AG09319 (cell line): ENCODE data around the gene TNFAIP8L1.
A peak's percentile ranks its signal among the peaks of the same experiment; 100 is the strongest.

ENCODE experiments used
- DNase-seq: peaks from one replicate; pipeline ENCODE4 v3.0.0-alpha.2; 2010; ENCODE audit warnings: low read depth; ENCODE audit errors: extremely low read depth
- CTCF ChIP-seq: IDR thresholded peaks from 2 replicates; pipeline ENCODE4 v1.5.1; 2011; ENCODE audit warnings: low read depth, mild to moderate bottlenecking, inconsistent platforms, low read length, moderate library complexity

Gene TNFAIP8L1

DNA sequence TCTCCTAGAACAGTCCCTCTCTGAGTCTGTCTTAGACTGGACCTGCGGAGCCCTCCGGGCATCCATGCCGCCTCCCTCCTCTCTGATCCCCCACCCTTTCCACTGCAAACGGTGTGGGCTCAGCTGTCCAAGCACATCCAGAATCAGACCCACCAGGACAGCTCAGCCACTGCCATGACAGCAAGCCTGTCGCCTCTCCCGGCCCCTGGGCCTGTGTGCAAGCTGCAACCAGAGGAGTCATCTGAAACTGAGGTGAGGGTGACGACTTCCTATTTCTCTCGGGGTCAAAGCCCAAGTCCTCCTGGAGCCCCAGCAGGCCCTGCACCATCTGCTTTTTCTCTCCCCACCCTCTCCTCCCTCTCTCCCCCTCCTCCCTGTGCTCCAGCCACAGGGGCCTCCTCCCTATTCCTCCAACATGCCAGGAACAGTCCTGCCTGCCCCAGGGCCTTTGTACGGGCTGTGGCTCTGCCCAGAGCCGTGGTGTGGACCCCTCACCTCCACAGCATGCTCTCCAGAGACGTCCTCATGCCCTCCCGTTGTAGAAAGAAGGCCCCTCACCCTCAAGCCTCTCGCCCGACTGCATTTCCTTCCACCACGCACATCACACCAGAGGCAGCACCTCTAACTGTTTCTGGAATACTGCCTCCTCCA lies 54.3 kb downstream of the TNFAIP8L1 start:
- no peak for TF ChIP-seq CTCF
- DNase-seq, result no peak

DNA sequence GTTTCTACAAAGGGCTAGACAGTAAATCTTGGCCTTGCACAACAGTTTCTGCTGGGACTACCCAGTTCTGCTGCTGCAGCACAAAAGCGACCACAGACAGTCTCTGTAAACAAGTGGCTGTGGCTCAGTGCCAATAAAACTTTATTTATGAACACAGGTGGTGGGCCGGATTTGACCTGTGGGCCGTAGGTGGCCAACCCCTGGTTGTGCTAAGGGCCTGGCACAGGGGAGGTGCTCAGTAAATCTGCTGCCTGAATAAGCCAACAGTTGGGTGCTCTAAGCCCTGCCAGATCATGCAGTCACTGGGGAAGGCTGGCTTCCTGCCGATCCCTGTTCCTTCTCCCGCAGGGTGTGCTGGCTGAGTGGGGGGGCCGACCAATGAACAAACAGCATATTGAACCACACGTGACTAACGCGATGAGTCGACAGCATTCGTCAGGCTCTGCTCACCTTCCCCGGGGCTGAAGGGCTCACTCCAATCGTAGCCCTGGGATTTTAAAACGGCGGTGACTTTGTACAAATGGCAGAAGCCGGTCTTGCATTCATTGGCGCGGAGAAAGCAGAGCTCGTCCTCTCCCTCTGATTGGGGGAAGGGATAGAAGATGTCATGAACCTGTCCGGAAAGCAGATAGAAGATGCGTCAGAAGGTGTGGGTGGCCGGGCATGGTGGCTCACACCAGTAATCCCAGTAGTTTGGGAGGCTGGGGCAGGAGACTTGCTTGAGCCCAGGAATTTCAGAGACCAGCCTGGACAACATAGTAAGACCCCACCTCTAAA lies 55.1 kb downstream of the TNFAIP8L1 start:
- DNase-seq, result peak; percentile 39
- TF ChIP-seq CTCF, result no peak

- TF ChIP-seq CTCF, result no peak
Measured at GRCh38 chr19:4695224-4695731, 56.0 kb downstream of the TNFAIP8L1 start.

GRCh38 chr19:4697304-4697703 lies 58.0 kb downstream of the TNFAIP8L1 start:
- no peak for DNase-seq
- no peak for TF ChIP-seq CTCF

More at GRCh38 chr19:4695224-4695731, 56.0 kb downstream of the TNFAIP8L1 start:
- DNase-seq, result no peak

DNA sequence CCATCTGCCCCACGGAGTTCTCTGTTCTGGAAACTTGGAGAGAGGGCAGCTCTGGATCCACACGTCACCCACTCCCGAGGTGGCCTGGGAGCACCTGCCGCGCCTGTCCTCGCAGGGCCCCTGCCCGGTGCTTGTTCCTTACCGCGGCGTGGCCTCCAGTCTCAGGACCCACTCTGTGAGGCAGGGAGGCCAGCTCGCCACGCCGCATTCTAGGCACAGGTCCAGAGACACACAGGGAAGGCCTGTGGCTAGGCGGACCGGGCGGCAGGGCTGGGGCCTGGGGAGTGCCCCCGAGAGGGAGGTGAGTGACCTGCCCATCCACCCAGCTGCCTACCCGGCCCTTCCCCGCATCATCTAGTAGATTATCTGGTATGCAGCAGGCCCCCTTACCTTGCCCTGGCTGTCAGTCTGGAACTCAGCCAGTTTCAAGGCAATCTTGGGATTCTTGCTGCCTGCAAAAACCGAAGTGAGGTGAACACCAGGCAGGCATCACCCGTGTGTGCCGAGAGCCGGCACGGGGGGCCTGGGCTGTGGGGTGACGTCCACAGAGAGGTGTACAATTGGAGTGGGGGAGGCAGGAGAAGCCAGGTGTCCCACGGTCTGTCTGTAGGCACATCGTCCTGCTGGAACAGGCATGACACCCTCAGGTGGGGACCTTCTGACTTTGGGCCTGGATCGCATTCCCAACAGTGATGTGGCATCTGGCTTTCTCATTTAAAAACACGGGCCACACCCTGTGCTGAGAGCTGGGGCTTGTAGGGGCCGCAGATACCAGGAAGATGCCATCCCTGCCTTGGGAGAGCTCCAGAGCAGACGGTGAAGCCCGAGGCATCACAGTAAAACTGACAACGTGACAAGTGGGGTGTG lies 60.7 kb downstream of the TNFAIP8L1 start:
- no peak for TF ChIP-seq CTCF
- DNase-seq, result no peak

DNA sequence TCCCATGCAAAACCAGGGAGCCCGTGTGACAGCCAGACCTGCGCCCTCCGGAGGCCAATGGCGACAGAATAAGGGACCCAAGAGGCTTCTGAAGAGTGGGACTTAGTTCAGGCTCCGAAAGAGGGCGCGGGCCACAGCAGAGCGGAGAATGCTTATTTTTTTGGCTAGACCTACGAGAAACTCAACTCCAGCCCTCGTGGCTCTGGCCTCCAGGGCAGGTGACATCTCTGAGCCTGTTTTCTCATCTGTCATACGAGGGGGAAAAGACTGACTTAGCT lies 61.3 kb downstream of the TNFAIP8L1 start:
- TF ChIP-seq CTCF, result no peak; the same call in 1 of the 2 replicates
- no peak for DNase-seq
